ENCODE measurements around the gene AP1S1.
"Not testable (repeated sequence)": the region's sequence is repeated elsewhere in the genome, so short reads cannot be mapped to it uniquely, and the experiment has no call there.

Gene AP1S1

GRCh38 chr7:101202603-101202918 is 48.3 kb downstream of the AP1S1 start:
- DNase-seq, result no peak

GRCh38 chr7:101203740-101204738 is 49.8 kb downstream of the AP1S1 start:
- not testable (repeated sequence) for DNase-seq

GRCh38 chr7:101205901-101206664 is 51.8 kb downstream of the AP1S1 start:
- no peak for DNase-seq

DNA sequence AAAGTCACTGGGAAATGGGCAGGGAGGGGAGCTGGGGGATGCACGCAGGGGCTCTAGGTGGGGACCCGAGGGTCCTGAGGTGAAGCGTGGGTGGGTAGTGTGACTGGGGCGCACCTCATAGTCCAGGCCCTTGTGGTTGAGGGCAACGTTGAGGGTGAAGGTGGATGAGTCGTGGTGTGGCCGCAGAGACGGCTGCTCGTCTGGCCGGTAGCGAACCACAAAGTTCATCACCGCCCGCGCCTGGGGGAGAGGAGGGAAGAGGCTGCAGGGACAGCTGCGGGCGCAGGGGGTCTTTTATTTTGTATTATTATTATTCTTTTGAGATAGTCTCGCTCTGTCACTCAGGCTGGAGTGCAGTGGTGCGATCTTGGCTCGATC is 52.4 kb downstream of the AP1S1 start:
- no peak for DNase-seq

DNA sequence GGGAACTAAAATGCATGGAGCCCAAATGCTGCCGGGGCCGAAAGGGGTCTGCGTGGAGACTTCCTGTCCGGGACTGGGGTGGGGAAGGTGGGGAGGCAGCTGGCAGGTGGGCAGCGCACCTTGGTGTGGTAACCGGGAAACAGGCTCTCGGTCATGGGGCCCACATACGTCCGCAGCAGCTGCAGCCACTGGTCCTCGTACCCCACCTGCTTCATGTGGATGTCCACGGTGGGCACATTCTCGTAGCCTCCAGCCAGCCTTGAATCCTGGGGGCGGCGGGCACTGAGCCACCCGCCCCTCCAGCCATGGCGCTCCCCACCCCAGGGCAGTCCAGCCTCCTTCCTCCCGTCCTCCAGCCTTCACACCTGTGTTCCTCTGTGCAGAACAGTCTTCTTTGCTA is 53.2 kb downstream of the AP1S1 start:
- no peak for DNase-seq

DNA sequence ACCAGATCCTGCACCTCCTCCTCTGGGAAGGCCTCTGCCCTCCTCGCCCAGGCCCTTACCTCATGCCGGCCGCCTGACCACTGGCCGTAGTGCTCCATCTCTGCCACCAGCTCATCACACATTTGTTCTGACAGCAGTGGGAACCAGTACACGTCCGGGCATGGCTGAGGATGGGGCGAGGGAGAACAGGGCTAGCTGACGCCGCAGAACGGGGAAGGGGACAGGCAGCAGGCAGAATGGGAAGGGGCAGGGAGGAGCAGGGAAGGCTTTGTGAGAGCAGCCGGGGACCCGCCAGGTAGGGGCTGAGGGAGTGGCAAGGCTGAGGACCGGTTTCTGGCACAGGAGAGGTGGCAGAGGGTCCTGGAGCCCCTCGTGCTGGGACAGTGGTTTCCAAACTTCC is 54.5 kb downstream of the AP1S1 start:
- DNase-seq, result no peak

DNA sequence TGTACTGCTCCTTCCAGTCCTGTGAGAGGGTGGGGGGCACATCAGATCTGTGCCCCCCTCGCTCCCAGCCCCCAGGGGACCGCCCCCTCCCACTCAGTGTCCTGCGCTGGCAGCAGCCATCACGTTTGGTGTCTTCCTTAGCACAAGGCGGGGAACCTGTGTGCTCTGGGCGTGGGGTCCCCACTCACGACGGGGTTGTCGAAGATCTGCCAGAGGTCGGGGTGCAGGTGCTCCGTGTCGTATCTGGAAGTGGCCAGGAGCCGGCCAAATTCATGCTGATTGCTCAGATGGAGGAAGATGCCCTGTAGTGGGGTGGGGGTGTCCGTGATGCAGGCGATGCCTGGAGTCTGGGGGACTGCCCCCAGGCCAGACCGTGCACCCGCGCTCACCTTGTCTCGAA is 55.9 kb downstream of the AP1S1 start:
- no peak for DNase-seq

Data from Kasumi-1 (cell line).